ENCODE data around the gene HEBP1. TPM values are rescaled to one million over a fixed set of nuclear protein-coding genes. Genes with fewer than 3 reads are reported as not detected.

Gene HEBP1
- total RNA-seq, 1 experiment from 2014 or later: 7.8 TPM

DNA sequence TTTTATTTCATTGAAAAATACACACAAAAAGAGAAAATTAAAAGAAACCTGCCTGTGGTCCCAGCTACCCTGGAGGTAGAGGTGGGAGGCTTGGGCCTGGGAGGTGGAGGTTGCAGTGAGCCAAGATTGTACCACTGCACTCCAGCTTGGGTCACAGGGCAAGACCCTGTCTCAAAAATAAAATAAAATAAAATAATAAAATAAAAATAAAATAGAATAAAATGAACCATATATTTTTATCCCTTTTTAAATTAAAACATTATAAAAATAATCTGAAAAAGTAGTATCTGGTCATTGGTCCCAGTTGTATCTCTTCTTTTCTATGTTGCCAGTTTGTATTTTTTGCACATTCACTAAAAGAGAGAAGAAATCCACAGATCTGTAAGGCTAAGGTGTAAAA, 27.4 kb upstream of the HEBP1 start:
- in situ Hi-C loops (cut with HindIII; ENCODE audit: low pct_unique_long_range_greater_than_20kb, low sequenced_read_pairs): no loop called here
- DNase-seq (ENCODE audit: low read depth, low spot score): no peak

DNA sequence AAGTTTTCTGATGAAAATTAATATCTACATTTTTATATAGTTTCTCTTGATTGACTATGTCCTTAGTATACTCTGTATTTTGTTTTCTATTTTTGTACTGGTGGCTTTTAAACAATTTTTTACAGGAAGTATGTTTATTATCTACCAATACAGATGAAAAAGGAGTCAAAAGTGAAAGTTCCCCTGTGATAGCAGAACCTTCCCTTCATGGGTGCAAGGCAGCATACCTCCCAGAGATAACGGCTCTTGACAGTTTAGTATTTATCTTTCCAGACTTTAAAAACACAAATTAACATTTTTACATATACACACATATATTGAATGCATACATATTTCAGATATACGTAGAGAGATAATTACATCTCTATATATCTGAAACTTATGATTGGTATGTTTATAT, 27.0 kb upstream of the HEBP1 start:
- DNase-seq (ENCODE audit: low read depth, low spot score): no peak
- in situ Hi-C loops (cut with HindIII; ENCODE audit: low pct_unique_long_range_greater_than_20kb, low sequenced_read_pairs): no loop called here

DNA sequence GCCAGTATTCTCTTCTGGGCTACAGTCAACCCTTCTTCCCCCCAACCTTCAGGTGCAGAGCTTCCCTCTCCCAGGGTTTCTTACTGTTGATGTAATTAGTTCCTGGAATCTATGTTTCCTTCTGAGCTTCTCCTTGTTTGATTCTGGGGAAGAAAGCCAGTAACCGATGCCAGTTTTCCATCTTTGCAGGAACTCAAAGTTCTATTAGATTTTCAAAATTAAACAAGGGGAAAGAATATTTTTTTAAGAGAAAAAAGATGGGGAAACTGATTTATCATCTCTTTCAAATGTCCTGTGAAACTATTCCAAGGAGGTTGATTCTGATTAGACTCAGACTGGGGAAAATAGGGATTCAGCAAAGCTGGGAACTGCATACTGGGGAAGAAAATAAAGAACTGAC, 26.2 kb upstream of the HEBP1 start:
- no peak for DNase-seq (ENCODE audit: low read depth, low spot score)
- in situ Hi-C loops (cut with HindIII; ENCODE audit: low pct_unique_long_range_greater_than_20kb, low sequenced_read_pairs): no loop called here

DNA sequence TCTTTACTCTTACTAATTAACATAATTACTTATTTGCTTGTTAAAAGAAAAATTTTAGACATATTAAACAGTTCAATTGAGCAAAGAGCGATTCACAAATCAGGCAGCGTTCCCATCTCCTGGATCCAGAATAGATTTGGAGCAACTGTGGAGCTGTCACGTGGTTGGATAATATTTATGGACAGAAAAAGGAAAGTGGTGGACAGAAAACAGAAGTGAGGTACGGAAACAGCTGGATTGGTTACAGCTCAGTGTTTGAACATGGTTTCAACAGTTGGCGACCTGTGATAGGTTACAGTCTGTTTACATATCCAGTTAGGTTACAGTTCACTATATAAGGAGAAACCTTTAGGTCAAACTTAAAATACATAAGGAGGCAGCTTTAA, 24.5 kb upstream of the HEBP1 start:
- in situ Hi-C loops (cut with HindIII; ENCODE audit: low pct_unique_long_range_greater_than_20kb, low sequenced_read_pairs): no loop called here
- no peak for DNase-seq (ENCODE audit: low read depth, low spot score)

DNA sequence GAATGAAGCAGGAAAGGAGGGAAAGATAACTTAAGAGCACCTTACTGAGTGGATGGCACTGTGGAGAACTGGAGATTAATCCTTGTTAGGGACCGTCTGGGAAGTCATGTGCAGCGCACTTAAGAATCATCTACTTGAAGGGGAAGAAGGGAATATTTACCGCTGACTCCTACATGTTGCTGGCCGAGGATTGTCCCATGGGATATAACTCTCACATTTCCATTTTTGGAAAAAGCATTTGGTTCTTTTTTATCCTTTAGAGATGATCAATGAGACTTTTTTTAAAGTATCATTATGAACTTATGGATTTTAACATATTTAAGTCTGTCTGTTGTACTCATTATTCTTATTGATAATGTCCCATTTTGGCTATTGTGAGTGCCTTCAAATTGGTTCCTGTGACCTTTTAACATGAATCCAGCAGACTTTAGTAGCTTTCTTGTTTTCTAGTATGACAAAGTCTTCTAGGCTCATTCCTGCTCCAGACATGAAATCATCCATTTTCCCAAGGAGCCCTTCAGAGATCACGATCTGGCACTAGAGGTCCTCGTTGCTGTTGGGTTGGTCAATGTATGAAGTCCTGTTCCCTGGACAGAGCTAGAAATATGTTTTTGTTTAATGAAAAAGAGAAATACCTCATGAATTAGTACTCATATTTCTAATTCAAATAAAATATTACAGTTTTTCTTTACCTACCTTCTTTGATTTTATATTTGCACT, 23.9 kb upstream of the HEBP1 start:
- peak; percentile 59 for DNase-seq (ENCODE audit: low read depth, low spot score)

DNA sequence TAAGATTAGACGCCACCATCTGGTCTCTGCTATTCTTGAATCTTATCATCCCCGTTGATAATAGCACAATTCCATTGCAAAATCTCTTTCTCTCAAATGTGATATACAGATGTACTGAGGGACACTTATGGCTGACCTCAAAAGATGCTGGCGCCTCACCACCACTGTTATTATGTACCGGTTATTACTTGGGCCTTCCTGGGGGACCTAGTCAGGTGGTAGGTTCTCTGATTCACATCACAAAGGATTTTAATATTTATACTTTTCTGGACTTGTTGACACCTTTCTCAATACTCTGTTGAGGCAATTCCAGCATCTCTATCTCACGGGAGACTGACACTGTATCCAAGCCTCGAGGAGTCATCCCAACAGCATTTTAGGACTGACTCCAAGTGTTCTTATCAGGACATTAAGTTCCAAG, 22.8 kb upstream of the HEBP1 start:
- no peak for DNase-seq (ENCODE audit: low read depth, low spot score)
- in situ Hi-C loops (cut with HindIII; ENCODE audit: low pct_unique_long_range_greater_than_20kb, low sequenced_read_pairs): no loop called here

More for the DNA sequence above, 23.9 kb upstream of the HEBP1 start:
- in situ Hi-C loops (cut with HindIII; ENCODE audit: low pct_unique_long_range_greater_than_20kb, low sequenced_read_pairs): no loop called here

DNA sequence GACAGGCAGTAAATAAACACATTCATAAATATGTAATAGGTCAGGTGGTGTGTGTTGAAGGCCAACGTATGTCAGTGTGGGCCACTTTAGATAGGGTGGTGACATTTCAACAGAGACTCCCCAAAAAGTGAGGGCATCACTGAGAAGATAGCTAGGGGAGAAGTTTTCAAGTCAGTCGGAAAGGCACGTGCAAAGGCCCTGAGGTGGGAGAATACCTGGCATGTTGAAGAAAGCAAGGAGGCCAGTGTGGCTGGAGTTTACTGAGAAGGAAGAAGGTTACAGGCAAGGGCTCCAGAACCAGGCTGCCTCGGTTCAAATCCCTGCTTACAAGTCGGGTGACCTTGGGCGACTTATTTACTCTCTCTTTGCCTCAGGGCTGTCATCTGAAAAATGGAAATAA, 11.0 kb upstream of the HEBP1 start:
- in situ Hi-C loops (cut with HindIII; ENCODE audit: low pct_unique_long_range_greater_than_20kb, low sequenced_read_pairs): no loop called here
- no peak for DNase-seq (ENCODE audit: low read depth, low spot score)

DNA sequence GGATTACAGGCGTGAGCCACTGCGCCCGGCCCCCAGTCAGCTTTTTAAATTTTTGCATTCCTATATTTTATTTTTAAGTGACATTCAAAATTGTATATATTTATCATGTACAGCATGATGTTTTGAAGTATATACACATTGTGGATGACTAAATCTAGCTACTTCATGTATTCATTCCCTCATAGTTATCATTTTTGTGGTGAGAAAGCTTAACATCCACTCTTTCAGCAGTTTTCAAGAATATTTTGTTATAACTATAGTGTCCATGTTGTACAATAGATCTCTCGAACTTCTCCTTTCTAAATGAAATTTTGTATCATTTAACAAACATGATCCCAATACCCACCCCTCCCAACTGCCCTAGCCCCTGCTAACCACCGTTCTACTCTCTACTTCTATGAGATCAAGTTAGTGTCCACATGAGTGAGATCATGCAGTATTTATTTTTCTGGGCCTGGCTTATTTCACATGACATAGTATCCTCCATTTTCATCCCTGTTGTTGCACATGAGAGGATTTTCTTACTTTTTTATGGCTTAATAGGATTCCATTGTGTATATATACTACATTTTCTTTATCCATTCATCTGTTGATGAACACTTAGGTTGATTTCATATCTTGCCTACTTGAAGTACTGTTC, 8.8 kb upstream of the HEBP1 start:
- in situ Hi-C loops (cut with HindIII; ENCODE audit: low pct_unique_long_range_greater_than_20kb, low sequenced_read_pairs): loop anchor here (10.0 kb wide), 1 partner anchor 206 kb away; no protein-coding TSS in a partner anchor
- DNase-seq (ENCODE audit: low read depth, low spot score): no peak

DNA sequence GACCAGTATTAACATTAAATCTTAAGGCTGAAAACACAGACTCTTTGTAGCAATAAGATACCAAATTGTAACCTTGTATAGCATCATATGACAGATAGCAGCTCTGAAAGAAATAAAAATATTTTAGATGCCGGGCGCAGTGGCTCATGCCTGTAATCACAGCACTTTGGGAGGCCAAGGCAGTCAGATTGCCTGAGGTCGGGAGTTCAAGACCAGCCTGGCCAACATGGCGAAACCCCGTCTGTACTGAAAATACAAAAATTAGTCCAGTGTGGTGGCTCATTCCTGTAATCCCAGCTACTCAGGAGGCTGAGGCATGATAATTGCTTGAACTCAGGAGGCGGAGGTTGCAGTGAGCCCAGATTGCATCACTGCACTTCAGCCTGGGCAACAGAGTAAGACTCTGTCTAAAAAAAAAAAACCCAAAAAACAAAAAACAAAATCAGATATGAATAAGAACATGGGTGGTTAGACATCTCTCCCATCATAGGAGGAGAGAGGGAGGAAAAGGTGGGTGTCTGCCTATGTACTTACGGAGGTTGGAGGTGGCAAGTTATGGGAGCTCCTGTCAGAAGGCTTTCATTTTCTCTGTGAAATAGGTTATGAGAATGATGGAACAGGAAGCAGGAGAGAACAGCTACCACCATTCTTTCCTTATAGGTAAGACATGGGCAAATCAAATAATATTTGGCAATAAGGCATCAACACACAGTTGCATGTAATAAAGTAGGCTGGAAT, 7.6 kb upstream of the HEBP1 start:
- in situ Hi-C loops (cut with HindIII; ENCODE audit: low pct_unique_long_range_greater_than_20kb, low sequenced_read_pairs): loop anchor here (10.0 kb wide), 1 partner anchor 207 kb away; no protein-coding TSS in a partner anchor
- no peak for DNase-seq (ENCODE audit: low read depth, low spot score)

DNA sequence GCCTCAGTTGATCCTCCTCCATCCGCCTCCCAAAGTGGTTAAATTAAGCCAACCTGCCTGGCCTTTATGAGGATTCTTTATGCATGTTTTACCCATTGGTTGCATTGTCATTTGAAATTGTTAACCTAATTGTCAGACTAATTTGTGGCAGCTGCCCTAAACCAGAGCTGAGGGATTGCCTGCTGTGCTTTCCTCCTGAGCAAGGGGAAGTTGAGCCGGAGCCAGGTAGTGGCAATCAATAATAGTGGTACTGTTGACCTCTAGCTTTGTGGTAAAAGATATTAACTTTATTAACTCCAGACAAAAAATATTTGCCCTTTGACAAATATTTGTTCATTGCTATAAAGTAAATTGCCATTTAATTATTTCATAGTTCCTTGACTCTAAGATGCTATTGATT, 5.6 kb upstream of the HEBP1 start:
- in situ Hi-C loops (cut with HindIII; ENCODE audit: low pct_unique_long_range_greater_than_20kb, low sequenced_read_pairs): loop anchor here (10.0 kb wide), 1 partner anchor 209 kb away; no protein-coding TSS in a partner anchor

DNA sequence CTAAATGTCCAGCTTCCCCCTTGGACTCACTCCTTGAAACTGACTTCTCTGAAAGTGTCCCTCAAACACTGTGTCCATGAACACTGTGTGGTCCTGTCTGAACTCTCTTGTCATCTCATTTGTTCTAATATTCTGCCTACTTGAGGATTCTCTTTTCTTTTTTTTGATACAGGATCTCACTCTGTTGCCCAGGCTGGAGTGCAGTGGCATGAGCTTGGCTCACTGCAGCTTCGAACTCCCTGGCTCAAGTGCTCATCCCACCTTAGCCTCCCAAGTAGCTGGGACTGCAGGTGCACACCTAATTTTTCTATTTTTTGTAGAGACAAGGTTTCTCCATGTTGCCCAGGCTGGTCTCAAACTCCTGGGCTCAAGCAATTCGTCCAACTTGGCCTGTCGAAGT, 4.9 kb upstream of the HEBP1 start:
- in situ Hi-C loops (cut with HindIII; ENCODE audit: low pct_unique_long_range_greater_than_20kb, low sequenced_read_pairs): loop anchor here (10.0 kb wide), 1 partner anchor 210 kb away; no protein-coding TSS in a partner anchor
- no peak for DNase-seq (ENCODE audit: low read depth, low spot score)

More for the DNA sequence above, 5.6 kb upstream of the HEBP1 start:
- no peak for DNase-seq (ENCODE audit: low read depth, low spot score)

DNA sequence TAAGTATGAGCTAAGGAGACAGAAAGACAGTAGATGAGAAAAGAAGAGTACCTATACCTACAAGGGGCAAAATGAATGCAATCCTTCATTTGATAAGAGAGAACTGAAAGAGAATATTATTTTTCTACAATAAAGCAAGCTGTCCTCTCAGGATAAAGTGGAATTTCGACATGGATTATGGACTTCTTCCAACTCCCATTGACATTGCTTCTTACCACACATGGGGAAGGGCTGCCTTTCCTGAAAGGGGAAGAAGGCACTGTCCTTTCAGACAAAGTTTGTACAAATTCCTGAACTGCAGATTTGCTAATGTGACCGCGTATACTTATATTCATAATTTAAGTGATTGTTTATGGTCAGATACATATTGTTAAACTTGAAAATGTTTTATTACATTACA, 4.3 kb upstream of the HEBP1 start:
- in situ Hi-C loops (cut with HindIII; ENCODE audit: low pct_unique_long_range_greater_than_20kb, low sequenced_read_pairs): loop anchor here (10.0 kb wide), 1 partner anchor 210 kb away; no protein-coding TSS in a partner anchor

DNA sequence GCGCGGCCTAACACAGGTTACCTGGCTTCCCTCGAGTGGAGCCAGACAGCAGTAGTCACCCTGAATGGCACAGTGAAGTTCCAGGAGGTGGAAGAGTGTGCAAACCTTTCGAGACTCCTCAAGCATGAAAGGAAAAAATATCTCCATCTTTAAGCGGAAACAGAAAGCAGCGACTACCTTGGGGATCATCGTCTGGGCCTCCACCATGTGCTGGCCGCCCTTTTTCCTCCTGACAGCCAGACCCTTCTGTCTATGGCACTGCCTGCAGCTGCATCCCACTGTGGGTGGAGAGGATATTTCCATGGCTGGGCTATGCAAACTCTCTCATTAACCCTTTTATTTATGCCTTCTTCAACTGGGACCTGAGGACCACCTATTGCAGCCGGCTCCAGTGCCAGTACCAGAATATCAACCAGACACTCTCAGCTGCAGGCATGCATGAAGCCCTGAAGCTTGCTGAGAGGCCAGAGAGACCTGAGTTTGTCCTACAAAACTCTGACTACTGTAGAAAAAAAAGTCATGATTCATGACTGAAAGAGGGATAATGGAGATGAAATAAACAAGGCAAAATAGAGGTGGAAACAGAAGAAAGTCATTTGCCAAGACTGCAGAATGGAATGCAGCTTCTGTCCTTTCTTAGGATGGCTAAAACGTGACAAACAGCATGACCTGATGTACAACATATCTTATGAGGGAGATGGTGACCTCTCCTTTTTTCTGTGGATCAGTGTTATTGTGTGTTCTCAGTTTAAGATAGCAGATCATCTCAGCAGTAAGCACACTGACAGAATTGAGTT, 2.4 kb upstream of the HEBP1 start:
- no peak for DNase-seq (ENCODE audit: low read depth, low spot score)
- in situ Hi-C loops (cut with HindIII; ENCODE audit: low pct_unique_long_range_greater_than_20kb, low sequenced_read_pairs): loop anchor here (10.0 kb wide), 1 partner anchor 212 kb away; no protein-coding TSS in a partner anchor

More for the DNA sequence above, 4.3 kb upstream of the HEBP1 start:
- no peak for DNase-seq (ENCODE audit: low read depth, low spot score)

DNA sequence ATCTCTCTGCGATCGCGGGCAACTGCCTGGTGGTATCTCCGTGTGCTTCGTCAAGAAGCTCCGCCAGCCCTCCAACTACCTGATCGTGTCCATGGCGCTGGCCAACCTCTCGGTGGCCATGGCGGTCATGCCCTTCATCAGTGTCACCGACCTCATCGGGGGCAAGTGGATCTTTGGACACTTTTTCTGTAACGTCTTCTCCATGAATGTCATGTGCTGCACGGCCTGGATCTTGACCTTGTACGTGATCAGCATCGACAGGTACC, 1.6 kb upstream of the HEBP1 start:
- no peak for DNase-seq (ENCODE audit: low read depth, low spot score)
- in situ Hi-C loops (cut with HindIII; ENCODE audit: low pct_unique_long_range_greater_than_20kb, low sequenced_read_pairs): loop anchor here (10.0 kb wide), 1 partner anchor 213 kb away; no protein-coding TSS in a partner anchor

DNA sequence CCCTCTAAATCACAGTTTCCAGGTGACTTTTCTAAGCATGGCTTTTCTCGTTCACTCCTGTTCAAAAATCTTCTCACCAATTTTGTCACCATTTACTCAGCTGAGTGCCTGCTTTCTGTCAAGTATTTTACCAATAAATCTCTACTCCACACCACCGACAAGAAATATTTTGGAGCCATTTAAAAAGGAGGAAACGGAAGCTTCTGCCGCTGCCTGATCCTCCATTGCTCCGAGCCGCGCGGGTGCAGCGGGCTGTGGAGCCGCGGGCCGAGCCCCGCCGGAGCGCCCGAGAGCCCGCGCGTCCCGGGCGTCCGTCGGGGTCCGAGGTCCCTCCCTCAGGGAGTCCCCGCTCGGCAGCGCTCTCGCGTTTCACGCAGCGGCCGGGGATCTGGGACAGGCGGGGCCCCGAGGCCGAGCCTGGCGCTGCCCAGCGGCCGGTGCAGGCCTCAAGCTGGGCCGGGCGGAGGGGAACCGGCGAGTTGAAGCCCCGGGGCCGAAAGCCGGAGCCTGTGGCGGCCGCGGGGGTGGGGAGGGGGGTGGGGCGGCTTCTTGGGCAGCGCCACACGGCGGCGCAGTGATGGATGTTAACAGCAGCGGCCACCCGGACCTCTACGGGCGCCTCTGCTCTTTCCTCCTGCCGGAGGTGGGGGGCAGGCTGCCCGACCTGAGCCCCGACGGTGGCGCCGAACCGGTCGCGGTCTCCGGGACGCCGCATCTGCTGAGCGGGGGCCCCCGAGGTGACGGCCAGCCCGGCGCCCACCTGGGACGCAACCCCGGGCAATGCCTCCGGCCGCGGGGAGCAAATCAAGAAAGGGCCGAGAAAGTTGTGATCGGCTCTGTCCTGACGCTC, 1.1 kb upstream of the HEBP1 start:
- peak; percentile 45 for DNase-seq (ENCODE audit: low read depth, low spot score)
- in situ Hi-C loops (cut with HindIII; ENCODE audit: low pct_unique_long_range_greater_than_20kb, low sequenced_read_pairs): loop anchor here (10.0 kb wide), 1 partner anchor 214 kb away; no protein-coding TSS in a partner anchor

DNA sequence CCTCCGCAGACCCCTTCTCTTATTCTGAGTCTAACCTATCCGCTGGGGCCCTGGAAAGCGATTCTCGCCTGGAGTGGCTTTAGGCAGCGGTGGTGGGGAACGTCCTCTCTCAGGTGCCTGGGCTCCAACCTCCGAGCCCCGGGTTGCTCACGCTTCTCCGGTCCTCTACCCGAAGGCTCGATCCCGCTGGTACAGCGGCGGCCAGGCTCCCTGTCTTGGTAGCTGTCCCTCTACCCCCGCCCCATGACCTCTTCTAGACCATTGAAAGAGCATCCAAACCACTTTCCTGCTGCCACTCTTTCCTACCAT, 505 bp upstream of the HEBP1 start:
- in situ Hi-C loops (cut with HindIII; ENCODE audit: low pct_unique_long_range_greater_than_20kb, low sequenced_read_pairs): loop anchor here (10.0 kb wide), 1 partner anchor 214 kb away; no protein-coding TSS in a partner anchor

More for the DNA sequence above, 505 bp upstream of the HEBP1 start:
- no peak for DNase-seq (ENCODE audit: low read depth, low spot score)

Data from SK-MEL-5 (cell line).